ENCODE measurements around the gene USP50. TPM values are rescaled to one million over a fixed set of nuclear protein-coding genes. Genes with fewer than 3 reads are reported as not detected.

The USP50 gene
- total RNA-seq, 4 donors from 2014 or later = 1.9 to 7.5 TPM; not detected in 2

GRCh38 chr15:50487287-50487686, 59.2 kb downstream of the USP50 start:
- DNase-seq = no peak
- no peak overlapping the region for H3K4me3 ChIP-seq (replicated peaks in 1 of 3)
- intact Hi-C loops (cut with DNase I) = no loop called here
- no peaks in the 10 kb centered on the region for H3K9me3 ChIP-seq
- peaks cover 27 to 48% of the 10 kb centered on the region in 2 donors for H3K36me3 ChIP-seq
- H3K4me1 ChIP-seq = no peaks in the 10 kb centered on the region
- no peak for TF ChIP-seq POLR2A (IDR thresholded peaks at IDR 0.05)
- TF ChIP-seq, protein P1, sequence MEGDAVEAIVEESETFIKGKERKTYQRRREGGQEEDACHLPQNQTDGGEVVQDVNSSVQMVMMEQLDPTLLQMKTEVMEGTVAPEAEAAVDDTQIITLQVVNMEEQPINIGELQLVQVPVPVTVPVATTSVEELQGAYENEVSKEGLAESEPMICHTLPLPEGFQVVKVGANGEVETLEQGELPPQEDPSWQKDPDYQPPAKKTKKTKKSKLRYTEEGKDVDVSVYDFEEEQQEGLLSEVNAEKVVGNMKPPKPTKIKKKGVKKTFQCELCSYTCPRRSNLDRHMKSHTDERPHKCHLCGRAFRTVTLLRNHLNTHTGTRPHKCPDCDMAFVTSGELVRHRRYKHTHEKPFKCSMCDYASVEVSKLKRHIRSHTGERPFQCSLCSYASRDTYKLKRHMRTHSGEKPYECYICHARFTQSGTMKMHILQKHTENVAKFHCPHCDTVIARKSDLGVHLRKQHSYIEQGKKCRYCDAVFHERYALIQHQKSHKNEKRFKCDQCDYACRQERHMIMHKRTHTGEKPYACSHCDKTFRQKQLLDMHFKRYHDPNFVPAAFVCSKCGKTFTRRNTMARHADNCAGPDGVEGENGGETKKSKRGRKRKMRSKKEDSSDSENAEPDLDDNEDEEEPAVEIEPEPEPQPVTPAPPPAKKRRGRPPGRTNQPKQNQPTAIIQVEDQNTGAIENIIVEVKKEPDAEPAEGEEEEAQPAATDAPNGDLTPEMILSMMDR (IDR thresholded peaks at IDR 0.05) = no peak
- no peak overlapping the region for H3K27ac ChIP-seq
- no peaks in the 10 kb centered on the region for H3K27me3 ChIP-seq

GRCh38 chr15:50485389-50485788, 61.1 kb downstream of the USP50 start:
- Histone ChIP-seq H3K9me3 (no peaks in the 10 kb centered on the region), H3K4me1 (no peaks in the 10 kb centered on the region), H3K27ac (no peak overlapping the region), H3K36me3 (peaks cover 14 to 38% of the 10 kb centered on the region in 2 donors), H3K27me3 (no peaks in the 10 kb centered on the region), H3K4me3 (replicated peaks in 1 of 3) (no peak overlapping the region)
- intact Hi-C loops (cut with DNase I) = no loop called here
- 98% methylated on average over 3 of the region's 3 CpGs for WGBS, 2 donors
- TF ChIP-seq, protein P1 (IDR thresholded peaks at IDR 0.05) = no peak
- no peak for TF ChIP-seq POLR2A (IDR thresholded peaks at IDR 0.05)
- DNase-seq = no peak

- H3K27me3 ChIP-seq = no peaks in the 10 kb centered on the region
- DNase-seq = no peak
- no peak overlapping the region for H3K27ac ChIP-seq
- H3K9me3 ChIP-seq = no peaks in the 10 kb centered on the region
- peaks cover 8 to 32% of the 10 kb centered on the region in 2 donors for H3K36me3 ChIP-seq
- H3K4me1 ChIP-seq = no peaks in the 10 kb centered on the region
- TF ChIP-seq, protein P1 (IDR thresholded peaks at IDR 0.05) = no peak
- TF ChIP-seq POLR2A (IDR thresholded peaks at IDR 0.05) = no peak
- intact Hi-C loops (cut with DNase I) = no loop called here
- 89 to 96% methylated on average over 1 of the region's 1 CpG for WGBS, 2 donors
- H3K4me3 ChIP-seq (replicated peaks in 1 of 3) = no peak overlapping the region
Observed at GRCh38 chr15:50484781-50485180, 61.7 kb downstream of the USP50 start.

DNA sequence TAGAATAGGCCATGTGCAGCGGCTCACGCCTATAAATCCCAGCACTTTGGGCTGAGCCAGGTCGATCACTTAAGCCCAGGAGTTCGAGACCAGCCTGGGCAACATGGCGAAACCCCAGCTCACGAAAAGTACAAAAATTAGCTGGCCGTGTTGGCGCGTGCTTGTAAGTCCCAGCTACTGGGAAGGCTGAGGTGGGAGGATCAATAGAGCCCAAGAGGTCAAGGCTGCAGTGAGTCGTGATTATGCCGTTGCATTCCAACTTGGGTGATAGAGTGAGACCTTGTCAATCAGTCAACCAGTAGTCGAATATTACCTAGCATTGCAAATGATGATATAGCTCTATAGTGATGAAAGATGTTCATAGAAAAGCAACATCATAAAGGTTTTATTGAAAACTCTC, 70.3 kb downstream of the USP50 start:
- WGBS, 2 donors = 95 to 96% methylated on average over 12 of the region's 12 CpGs
- no peak for DNase-seq
- Histone ChIP-seq H3K27ac (no peak overlapping the region), H3K4me3 (replicated peaks in 1 of 3) (no peak overlapping the region), H3K9me3 (no peaks in the 10 kb centered on the region), H3K4me1 (no peaks in the 10 kb centered on the region), H3K27me3 (no peaks in the 10 kb centered on the region), H3K36me3 (peaks cover 18% of the 10 kb centered on the region in 2 donors)
- TF ChIP-seq, protein P1 (IDR thresholded peaks at IDR 0.05) = no peak
- no peak for TF ChIP-seq POLR2A (IDR thresholded peaks at IDR 0.05)
- intact Hi-C loops (cut with DNase I) = no loop called here

- Histone ChIP-seq H3K27ac (no peak overlapping the region), H3K4me3 (replicated peaks in 1 of 3) (no peak overlapping the region), H3K4me1 (no peaks in the 10 kb centered on the region), H3K36me3 (peaks cover 9 to 11% of the 10 kb centered on the region in 2 donors), H3K27me3 (no peaks in the 10 kb centered on the region), H3K9me3 (no peaks in the 10 kb centered on the region)
- no peak for TF ChIP-seq POLR2A (IDR thresholded peaks at IDR 0.05)
- TF ChIP-seq, protein P1 (IDR thresholded peaks at IDR 0.05) = no peak
- intact Hi-C loops (cut with DNase I) = no loop called here
- DNase-seq = no peak
- 98 to 99% methylated on average over 2 of the region's 2 CpGs for WGBS, 2 donors
Observed at GRCh38 chr15:50471072-50471471, 75.4 kb downstream of the USP50 start.

Data from thyroid gland (tissue), 4 donors.